Measurements from ENCODE around the gene GLYATL1B.

GRCh38 chr11:59112494-59112893 is 26.4 kb downstream of the GLYATL1B start:
- TF ChIP-seq POLR2A (IDR thresholded peaks at IDR 0.05; ENCODE audit: low read length): no peak
- TF ChIP-seq CEBPB (IDR thresholded peaks at IDR 0.05): no peak
- TF ChIP-seq, protein P1, sequence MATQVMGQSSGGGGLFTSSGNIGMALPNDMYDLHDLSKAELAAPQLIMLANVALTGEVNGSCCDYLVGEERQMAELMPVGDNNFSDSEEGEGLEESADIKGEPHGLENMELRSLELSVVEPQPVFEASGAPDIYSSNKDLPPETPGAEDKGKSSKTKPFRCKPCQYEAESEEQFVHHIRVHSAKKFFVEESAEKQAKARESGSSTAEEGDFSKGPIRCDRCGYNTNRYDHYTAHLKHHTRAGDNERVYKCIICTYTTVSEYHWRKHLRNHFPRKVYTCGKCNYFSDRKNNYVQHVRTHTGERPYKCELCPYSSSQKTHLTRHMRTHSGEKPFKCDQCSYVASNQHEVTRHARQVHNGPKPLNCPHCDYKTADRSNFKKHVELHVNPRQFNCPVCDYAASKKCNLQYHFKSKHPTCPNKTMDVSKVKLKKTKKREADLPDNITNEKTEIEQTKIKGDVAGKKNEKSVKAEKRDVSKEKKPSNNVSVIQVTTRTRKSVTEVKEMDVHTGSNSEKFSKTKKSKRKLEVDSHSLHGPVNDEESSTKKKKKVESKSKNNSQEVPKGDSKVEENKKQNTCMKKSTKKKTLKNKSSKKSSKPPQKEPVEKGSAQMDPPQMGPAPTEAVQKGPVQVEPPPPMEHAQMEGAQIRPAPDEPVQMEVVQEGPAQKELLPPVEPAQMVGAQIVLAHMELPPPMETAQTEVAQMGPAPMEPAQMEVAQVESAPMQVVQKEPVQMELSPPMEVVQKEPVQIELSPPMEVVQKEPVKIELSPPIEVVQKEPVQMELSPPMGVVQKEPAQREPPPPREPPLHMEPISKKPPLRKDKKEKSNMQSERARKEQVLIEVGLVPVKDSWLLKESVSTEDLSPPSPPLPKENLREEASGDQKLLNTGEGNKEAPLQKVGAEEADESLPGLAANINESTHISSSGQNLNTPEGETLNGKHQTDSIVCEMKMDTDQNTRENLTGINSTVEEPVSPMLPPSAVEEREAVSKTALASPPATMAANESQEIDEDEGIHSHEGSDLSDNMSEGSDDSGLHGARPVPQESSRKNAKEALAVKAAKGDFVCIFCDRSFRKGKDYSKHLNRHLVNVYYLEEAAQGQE (IDR thresholded peaks at IDR 0.05): no peak
- no peak for TF ChIP-seq POLR2AphosphoS2 (conservative IDR thresholded peaks at IDR 0.05; ENCODE audit: low read length)
- TF ChIP-seq, protein P2, sequence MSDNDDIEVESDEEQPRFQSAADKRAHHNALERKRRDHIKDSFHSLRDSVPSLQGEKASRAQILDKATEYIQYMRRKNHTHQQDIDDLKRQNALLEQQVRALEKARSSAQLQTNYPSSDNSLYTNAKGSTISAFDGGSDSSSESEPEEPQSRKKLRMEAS (IDR thresholded peaks at IDR 0.05): no peak
- no peak for TF ChIP-seq EP300 (IDR thresholded peaks at IDR 0.05)
- no peak for TF ChIP-seq JUN (IDR thresholded peaks at IDR 0.05)
- TF ChIP-seq CTCF (IDR thresholded peaks at IDR 0.05): no peak
- no peak for TF ChIP-seq MYC (IDR thresholded peaks at IDR 0.05; ENCODE audit: borderline replicate concordance, low read length)
- no peak for TF ChIP-seq JUNB (IDR thresholded peaks at IDR 0.05)
- no peak for TF ChIP-seq SMC3 (IDR thresholded peaks at IDR 0.05)
